NCI-H526 treated with DMSO at 0.1 percent for 48 hours (cell line): ENCODE data around the gene CYTH4.

ENCODE experiments used
- DNase-seq: peaks from one replicate; lab custom pipeline; 2025; lab: John Stamatoyannopoulos, UW

Gene CYTH4

DNA sequence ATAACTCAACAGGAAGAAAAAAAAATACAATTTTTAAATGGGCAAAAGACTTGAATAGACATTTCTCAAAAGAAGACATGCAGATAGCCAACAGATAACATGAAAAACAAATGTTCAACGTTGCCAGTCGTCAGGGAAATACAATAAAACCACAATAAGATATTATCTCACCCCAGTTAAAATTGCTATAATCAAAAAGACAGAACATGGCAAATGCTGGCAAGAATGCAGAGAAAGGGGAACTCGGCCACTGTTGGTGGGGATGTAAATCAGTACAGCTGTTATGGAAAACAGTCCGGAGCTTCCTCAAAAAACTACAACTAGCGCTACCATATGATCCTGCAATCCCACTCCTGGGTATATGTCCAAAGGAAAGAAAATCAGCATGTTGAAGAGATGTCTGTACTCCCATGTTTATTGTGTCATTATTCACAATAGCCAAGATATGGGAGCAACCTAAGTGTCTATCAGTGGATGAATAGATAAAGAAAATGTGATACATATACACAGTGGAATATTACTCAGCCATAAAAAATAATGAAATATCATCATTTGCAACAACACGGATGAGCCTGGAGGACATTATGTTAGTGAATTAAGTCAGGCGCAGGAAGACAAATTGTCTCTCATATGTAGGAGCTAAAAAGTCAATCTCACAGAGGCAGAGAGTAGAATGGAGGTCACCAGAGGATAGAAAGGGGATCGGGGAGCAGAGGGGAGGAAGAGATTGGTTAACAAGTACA is 12.2 kb upstream of the CYTH4 start:
- peak; percentile 20 for DNase-seq

DNA sequence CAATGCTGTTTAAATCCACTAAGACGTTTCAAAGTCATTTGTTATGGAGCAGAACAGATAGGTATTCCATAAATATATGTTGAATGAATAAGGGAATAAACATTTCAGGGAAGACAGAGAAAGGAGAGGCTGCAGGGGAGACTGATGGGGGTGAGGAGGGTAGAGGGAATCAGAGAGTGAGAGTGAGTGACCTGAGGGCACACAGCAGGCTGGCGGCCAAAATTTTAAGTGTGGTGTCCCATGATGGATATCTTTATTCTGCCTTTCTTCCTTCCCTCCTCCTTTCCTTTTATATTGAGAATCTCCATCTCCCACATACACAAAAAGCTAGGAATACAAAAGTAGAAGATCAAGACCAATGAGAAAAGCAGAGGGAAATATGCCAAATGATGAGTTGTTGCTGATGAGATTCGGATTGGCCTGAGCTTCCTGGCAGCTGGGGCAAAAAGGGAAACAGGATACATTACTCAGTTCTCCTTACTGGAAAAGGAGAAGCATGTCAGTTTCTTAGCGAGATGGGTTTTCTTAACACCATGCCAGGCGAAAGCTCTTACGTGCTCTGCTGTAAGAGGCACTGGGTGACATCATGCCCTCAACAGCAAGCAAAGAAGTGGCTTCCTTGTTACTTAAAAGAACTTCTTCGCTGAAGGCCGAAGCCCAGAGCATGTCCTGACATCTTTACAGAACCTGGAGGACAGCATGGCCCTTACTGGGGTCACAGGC is 11.2 kb upstream of the CYTH4 start:
- no peak for DNase-seq

DNA sequence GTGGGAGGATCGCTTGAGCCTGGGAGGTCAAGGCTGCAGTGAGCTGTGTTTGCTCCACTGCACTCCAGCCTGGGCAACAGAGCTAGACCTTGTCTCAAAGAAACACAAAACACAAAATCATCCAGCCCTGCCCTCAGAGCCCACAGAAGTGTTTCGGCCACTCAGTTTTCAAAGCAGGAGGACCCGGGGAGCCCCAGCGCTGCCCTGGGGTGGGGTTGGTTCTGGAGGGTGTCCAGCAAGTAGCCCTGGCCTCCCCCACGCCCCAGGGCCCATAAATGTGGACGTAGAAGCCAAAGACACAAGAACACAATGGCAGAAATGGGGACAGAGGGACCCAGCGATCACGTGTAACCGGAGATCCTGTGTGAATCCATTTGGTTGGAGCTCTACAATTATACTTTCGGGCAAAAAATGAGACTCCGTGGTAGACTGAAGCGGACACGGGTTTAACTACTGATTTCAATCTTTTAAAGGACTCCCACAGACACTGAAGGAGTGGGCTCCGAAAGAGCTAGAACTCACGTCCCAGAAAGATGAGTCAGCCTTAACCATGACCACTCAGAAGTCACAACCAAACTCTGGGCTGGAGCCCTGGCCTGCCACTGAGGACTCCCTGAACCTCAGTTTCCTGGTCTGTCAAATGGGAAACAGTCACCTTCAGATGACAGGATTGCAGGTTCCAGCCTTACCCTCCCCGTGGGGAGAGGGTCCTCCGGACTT is 9.0 kb upstream of the CYTH4 start:
- no peak for DNase-seq

DNA sequence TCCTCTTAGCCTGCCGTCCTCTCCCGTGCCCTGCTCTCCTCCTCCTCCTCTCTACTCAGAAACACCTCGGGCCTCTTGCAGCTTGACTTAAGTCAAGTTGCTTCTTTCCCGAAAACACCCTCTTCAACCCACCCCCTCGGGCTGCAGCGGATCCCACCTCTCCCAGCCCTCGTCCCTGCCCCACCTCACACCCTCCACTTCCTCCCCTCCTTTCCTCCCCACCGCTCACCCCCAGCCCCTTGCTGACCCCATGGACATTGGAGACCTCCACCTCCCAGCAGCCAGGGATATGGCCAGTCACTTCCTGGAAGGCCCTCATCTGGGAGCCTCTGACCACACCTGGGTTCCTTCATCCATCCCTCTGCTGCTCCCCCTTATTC is 8.5 kb upstream of the CYTH4 start:
- no peak for DNase-seq

DNA sequence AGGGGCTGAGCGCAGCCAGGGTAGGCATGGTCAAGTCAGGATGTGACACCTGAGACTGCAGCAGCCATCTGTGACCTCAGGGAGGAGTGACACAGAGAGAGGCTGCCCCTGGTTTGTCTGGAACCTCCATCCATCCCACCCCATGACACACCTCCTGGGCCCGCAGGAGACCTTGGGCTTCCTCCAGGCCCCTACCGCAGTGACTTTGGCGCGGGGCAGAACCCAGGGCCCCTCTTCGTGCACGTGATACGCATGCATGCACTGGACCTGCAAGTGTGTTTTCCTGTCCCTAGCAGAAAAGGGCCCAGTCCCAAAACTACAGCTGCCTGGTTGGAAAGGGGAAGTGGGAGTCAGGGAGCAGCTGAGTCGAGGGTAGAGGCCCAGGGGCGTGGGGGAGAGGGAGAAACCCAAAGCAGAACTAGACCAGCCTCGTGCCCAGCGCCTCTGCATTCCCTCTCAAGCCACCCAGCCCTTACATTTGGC is 7.9 kb upstream of the CYTH4 start:
- DNase-seq: no peak

DNA sequence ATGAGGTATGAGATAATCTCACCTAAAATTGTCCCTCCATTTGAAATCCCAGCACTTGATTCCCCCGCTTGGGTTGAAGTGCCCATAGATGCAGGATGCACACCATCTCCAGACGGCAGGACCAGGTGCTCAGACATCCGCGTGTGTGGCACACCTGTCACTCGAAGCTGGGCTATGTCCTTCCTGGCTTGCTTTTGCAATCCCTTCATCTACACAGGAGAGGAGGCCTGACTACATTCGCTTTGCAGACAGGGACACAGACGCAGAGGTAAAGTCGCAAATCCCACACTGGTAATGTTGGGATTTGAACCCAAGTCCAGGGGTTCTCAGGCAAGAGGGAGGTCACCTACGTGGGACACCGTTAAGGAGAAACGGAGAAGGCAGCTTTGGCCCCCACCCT is 7.2 kb upstream of the CYTH4 start:
- no peak for DNase-seq

DNA sequence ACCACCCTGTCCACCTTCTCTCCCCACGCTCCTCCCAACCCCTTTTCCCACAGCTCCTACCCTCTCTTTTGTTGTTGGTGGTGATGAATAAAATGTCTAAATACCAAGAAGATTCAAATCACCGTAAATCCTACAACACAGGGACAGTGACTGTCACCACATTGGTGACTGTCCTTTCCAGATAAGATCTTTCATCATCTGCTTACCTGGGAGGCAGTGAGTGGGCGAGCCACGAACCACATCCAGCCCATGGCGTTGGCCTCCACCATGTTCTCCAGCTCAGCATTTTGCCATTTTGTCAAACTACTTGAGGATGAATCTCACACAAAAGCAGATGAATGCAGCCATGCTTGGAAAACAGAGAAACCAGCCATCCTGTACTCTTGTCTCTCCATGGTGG is 6.7 kb upstream of the CYTH4 start:
- no peak for DNase-seq

DNA sequence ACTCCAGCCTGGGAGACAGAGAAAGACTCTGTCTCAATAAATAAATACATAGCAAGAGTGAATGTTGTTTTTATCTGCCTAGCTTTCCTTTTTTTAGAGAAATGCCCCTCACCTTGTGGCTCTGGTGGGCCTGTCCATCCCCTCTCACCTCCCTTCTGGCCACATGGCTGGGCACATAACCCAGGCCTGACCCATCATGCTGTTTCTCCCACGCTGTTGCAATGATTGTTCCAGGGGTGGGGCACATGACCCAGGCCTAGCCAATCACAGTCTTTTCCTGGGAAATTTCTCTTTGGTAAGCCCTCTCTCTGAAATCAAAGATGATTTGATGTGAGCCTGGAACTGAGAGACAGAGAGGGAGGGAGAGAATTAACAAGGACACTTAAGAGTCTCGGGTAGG is 5.5 kb upstream of the CYTH4 start:
- no peak for DNase-seq

DNA sequence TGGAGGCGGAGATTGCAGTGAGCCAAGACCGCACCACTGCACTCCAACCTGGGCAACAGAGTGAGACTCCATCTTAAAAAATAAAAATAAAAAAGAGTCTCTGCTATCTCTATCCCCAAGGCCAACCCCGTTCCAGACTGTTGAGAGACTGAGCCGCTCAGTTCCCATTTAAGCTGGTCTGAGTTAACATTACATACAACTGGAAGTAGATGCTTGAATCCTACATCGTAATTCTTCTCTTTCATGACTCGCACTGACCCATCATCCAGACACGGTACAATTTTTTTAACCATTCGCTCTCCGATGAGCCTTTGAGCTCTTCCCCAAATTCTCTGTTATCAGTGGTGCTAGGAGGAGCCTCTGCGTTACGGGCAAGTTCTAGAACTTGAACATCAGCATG is 4.9 kb upstream of the CYTH4 start:
- DNase-seq: no peak

DNA sequence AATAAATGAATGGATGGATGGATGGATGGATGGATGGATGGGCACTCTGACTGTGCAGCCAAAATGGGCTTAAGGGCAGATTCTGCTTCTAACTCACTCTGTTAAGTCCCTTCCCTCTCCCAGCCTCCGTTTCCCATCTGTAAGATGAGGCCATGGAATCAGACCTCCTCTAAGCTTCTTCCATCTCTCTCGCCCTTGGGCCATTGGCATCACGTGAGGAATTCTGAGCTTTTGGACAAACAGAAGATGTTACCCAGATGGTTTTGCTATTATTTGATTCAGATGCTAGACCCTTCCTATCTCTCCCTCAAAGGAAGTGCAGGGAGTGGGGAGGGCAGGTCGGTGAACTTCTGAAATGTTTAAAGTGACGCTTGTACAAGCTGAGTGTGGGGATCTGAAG is 4.0 kb upstream of the CYTH4 start:
- no peak for DNase-seq

DNA sequence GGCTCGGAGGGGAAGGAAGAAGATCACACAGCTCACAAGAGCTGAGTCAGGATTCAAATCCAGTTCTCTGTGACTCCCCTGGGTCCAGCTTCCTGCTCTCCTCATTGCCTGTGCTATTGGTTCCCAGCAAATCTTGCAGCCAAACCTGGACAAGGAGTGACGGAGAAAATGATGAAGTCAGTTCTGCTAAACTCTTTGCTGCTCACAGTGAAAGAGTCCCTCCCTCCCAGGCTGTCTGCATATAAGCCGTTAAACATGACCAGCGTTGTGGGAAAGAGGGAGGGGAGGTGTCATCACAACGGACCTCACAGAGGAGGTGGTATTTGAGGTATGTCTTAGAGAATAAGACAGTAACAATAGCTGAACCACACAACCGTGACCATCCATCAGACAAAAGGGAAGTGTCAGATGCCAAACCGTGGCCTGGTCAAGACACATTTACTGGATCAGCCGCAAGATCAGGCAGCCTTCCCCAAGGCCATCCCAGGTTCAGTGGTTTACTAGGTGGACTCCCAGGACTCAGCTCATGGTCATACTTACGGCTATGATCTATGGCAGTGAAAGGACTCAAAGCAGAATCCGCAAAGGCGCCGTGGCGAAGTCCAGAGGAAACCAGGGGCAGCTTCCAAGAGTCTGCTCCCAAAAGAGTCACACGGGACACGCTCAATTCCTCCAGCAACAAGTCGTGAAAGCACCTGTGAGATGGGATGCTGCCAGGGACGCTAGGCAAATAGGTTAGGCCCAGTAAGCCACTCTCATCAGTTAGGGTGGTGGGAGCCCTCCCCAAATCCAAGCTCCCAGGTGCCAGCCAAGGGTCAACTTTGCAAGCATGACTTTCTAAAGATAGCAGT is 2.8 kb upstream of the CYTH4 start:
- no peak for DNase-seq

DNA sequence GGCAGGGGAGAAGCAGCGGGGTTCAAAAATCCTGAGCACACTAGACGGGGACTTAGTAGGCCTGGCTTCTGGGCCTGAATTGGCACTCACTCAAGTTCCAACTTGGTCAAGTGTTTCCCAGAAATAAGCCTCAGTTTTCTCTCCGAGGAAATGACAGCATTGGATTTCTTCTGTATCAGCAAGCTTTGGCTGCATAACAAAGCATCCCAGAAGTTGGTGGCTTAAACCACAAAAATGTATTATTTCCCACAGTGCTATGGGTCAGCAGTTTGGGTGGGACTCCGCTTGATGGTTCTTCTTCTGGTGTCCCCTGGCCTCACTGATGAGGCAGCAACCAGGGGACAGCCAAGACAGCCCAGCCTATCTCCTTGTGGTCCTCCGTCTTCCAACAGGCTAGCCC is 1.6 kb upstream of the CYTH4 start:
- DNase-seq: no peak

DNA sequence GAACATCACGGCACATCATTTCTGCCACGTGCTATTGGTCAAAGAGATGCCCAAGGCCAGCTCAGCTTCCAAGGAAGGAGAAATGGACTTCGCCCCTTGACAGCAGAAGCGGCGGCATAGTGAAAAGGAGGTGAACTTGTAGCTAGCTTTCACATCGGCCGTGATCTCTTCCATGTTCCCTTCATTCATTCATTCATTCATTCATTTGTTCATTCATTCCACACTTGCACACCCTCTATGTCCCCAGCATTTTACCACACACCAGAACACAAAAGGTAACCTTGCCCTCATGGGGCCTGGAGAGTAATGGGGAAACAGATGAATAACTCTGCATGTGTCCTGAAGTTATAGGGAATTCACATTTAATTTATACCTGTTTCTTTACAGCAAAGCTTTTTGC is 1.1 kb upstream of the CYTH4 start:
- DNase-seq: no peak

DNA sequence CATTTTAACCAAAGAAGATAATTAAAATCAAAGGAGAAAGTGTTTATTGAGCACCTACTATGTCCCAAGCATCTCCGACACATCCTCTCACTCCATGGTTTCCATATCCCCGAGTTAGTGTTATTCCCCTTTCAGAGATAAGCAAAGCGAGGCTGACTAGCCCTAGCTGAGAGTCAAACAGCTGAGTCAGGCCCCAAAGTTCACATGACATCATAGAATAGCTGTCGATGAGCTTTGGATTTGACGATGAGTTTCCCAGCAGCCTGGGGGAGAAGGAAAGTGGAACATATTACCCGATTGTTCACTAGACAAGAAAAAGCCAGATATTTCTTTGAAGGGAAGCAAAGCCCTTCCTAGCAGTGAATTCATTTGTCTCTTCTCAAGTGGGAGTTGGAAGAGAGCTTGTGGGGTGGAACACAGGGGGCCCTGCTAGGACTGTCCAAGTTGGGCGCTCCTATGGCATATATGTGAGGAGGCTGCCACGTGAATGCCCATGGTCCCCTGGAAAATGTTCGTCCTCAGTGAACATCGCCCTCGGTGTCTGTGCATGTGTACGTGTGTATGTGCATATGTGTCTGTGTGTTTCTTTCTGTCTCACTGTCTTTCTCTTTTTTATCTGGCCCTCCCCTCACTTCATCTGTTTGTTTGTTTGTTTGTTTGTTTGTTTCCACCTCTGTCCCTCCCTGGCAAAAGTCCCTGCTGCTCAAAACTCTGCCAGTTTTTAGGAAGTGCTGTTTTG is 493 bp upstream of the CYTH4 start:
- DNase-seq: no peak

DNA sequence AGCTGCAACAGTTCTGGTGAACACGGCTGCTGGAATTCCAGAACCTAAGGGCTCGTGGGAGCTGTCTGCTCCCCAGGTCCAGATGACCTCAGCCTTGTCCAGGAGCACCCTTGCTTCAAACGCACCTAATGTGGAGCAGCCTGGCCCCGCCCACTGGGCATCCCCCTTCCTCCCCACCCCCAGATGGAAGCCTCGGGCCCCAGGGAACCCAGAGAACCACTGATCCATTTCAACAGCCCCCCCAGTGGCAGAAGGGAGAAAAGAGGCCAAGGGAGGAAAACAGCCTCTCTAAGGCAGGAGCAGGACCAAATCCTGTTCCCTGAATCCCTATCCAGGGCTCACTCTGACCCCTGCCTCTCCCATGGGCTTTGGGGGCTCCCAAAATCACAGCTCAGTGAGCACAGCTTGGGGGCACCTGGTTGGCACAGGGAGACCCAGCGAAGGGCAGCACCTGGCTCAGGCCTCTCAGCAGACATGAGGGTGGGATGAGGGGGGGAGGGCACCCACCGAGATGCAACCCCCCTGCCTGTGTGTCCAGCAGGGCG is 1.2 kb downstream of the CYTH4 start:
- DNase-seq: no peak

DNA sequence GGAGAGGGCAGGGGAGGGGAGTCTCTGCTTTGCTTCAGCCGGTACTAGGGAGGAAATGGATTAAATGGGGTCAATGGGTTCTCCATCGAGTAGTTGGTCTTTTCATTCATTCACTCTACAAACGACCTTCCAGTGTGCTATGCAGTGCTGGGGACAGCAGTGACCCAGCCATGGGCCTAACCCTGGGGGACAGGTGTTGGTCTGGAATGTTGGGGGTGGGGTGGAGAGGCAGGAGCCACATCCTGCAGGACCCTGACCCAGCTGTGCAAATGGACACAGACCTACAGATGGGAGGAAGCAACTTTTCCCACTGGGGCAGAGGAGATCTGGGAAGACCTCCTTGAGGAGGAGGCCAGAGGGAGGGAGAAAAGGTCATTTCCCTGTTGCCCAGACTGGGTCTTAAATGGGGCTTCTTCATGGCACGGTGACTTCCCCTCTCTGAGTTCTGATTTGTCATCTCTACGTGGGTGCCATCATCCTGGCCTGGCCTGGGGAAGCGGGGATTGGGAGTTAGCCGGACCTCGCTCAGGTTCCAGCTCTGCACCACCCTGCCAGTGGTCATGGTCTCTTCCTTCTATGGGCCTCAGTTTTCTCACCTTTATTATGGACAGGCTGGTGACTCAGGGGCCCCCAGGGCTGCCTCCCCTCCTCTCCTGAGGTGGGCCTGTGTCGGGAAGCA is 2.0 kb downstream of the CYTH4 start:
- no peak for DNase-seq

DNA sequence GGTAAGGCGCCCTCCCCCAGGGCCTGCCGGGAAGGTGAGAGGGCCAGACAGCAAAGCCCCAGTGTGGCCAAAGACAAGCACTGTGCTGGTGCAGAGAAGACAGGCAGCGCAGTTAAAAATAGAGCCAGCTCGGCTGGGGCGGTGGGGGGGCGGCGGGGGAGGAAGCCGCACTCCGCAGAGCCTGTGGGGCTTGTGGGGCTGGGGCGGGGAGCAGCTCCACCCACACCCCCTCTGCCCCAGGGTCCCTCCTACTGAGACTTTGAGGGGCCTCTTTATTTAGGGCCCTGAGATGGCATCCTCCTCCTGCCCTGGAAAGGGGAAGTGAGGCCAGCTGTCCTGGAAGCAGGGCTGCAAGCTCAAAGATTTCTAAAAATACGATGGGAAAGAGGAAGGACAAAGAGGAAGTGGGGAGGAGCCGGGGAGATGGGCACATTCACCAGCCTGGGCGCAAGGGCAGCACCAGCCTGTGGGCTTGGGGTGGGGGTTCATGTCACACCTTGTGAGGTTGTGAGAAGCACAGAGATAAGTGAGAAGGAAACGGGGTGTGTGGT is 2.6 kb downstream of the CYTH4 start:
- no peak for DNase-seq

DNA sequence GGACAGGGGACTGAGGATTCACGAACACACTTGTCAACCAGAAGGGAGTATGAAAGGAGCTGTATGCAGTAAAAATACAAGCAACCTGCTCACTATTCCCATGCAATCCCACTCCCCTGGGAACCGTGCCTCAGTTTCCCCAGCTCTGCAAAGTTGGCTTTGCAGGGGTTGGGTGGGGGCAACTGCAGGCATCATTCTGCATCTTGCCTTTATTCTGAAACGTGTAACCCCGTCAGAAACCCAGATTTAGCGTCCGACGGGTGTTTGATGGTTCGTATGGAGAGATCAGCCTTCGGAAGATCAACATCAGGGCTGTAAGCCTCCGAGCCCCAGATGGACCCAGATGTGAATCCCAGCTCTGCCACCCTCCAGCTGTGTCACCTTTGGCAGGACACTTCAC is 3.6 kb downstream of the CYTH4 start:
- no peak for DNase-seq

DNA sequence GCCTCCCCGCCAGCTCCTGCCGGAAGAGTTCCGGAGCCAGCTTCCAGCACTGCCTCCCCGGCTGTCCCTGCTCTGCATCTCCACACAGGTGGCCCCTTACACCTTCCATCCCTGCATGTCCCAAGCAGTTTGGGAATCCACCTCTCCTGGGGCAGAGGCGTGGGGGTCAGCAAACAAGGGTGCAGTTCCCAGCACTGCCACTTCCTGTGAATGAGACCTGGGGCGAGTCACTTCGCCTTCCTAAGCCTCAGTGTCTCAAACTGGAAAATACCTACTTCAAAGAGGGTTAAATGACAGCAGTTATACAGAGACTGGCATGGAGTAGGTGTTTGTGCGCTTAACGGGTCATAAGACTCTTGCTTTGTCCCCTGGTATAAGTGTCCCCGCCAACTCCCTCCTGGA is 5.2 kb downstream of the CYTH4 start:
- DNase-seq: no peak

DNA sequence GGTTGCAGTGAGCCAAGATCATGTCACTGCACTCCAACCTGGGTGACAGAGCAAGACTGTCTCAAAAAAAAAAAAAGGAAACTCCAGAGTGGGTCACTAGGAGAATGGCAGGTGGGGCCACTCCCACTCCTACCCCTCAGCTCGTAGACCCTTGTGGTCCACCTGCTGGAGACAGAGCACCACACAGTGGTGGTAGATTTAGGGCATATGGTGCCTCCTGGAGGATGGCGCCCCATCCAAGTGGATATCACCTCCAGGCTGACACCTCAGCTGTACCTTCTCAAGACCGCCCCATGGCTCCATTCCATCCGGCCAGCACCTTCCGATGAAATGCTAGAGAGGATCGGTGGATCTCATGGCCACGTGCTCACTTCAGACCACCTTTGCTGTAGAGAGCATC is 6.2 kb downstream of the CYTH4 start:
- DNase-seq: no peak
